HG02970 (cell line): Measurements from ENCODE around the gene SF3B3.
"Not testable (repeated sequence)": the region's sequence is repeated elsewhere in the genome, so short reads cannot be mapped to it uniquely, and the experiment has no call there.

Experiments
- ATAC-seq: cut with Tn5 transposase; IDR thresholded peaks from one replicate; pipeline ENCODE4 v1.9.1; 2021; ENCODE audit warnings: mild to moderate bottlenecking, moderate library complexity, moderate number of reproducible peaks; ENCODE audit not compliant: unreplicated experiment, low FRiP score

Gene SF3B3

DNA sequence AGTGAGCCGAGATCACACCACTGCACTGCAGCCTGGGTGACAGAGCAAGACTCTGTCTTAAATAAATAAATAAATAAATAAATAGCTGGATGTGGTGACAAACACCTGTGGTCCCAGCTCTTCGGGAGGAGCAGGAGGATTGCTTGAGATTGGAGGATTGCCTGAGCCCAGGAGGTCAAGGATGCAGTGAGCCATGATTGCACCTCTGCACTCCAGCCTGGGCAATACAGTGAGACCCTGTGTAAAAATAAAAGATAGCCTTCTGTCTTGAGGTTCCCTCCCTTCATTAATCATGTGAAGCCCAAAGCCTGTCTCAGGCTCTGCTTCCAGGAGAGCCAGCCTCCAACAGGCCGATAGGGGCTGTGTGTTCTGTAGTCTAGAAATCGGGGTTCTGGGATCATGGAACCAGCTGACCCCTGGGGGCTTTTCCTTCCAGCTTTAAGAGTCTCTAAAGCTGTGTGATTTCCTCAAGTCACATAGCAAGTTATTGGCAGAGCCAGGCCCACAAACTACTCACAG lies 88.2 kb downstream of the SF3B3 start:
- no peak for ATAC-seq

DNA sequence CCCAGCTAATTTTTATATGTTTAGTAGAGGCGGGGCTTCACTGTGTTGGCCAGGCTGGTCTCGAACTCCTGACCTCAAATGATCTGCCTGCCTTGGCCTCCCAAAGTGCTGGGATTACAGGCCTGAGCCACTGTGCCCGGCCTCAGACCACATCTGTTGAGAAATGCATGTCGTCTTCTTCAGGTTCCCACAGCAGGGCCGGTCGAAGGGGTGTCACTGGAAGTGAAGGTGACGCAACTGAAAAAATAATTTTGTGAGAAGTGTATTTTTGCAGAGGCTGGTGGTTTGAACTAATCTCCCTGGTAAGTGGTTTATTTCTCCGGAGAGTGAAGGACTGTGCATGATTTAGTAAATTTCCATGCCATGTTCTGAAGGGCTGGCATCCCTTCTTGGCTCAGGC lies 89.3 kb downstream of the SF3B3 start:
- ATAC-seq: no peak

DNA sequence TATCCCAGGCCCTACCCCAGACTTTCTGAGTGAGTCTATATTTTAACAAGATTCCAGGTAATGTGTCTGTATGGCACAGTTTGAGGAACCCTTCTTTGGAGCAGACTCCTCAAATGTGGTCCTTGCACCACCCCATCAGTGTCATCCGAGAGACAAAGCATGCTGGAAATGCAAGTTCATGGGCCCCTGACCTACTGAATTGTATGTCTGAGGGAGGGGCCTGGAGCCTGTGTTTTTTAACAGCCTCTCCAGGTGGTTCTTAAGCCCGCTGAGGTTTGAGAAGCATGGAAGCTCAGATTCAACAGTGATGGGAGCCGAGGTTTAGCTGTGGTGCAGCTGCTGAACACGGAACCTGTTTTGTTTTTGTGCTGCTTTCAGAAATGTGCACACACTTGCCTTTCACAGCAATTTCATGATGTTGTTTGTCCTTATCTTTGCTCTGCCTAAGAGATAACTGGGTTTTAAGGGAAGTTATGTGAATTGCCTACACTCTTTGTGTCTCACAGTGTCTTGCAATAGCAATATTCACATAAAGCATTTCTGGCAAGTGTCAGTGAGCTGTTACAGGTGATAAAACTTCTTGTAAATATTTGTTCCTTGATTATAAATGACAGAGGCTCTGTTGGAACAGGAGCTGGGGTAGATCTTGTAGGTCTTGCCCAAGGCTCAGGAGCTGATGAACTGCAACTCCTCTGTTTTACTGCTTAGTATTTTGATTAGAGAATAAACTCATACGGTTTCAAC lies 90.8 kb downstream of the SF3B3 start:
- ATAC-seq: no peak

DNA sequence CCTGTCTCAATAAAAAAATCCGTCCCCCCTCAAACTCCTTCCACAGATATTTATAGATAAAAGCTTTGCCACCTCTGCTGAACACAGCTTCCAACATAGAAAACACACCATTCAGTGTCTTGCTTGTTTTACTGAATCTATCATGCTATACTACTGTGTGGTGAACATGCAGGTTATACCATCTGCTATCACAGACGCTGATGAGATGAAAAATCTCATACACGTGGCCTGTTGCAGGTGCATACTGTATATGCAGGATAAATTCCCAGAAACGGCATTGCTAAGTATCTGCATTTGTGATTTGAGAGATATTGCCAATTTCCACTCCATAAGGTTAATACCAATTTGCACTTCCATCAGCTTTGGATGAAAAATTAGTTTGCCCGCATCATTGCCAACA lies 92.3 kb downstream of the SF3B3 start:
- no peak for ATAC-seq

DNA sequence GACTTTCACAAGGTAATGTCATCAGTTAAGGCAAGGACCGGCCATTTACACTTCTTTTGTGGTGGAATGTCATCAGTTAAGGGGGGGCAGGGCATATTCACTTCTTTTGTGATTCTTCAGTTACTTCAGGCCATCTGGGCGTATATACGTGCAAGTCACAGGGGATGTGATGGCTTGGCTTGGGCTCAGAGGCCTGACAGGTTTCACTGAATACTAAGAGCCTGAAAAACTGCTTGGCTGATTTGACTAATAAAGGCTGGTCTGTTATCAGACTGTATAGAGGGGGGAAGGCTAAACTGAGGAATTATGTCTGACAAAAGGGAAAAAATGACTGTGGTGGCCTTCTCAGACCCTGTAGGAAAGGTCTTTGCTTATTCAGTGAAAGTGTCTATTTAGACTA lies 98.2 kb downstream of the SF3B3 start:
- ATAC-seq: not testable (repeated sequence)
